DMS114 treated with DMSO at 0.1 percent for 48 hours (cell line): ENCODE results near the gene BIRC6.
"Not testable (repeated sequence)": the region's sequence is repeated elsewhere in the genome, so short reads cannot be mapped to it uniquely, and the experiment has no call there.

Experiments
- DNase-seq: peaks from one replicate; lab custom pipeline; 2025; ENCODE audit not compliant: unreplicated experiment; lab: John Stamatoyannopoulos, UW

BIRC6 gene

GRCh38 chr2:32356681-32357317 is at the start of gene BIRC6:
Gene BIRC6, plus strand, starts transcription at chr2:32357023. Its CDS starts 139 bp downstream, at chr2:32357162.
- peak; percentile 88 for DNase-seq

- DNase-seq = no peak
These were observed 46.2 kb upstream of the BIRC6 start for GRCh38 chr2:32310577-32310976.

- DNase-seq = no peak
These were observed 41.9 kb upstream of the BIRC6 start for GRCh38 chr2:32314886-32315285.

GRCh38 chr2:32328679-32329078 is 28.1 kb upstream of the BIRC6 start:
- DNase-seq = not testable (repeated sequence)

GRCh38 chr2:32329180-32329980 is 27.4 kb upstream of the BIRC6 start:
- DNase-seq = not testable (repeated sequence)

GRCh38 chr2:32330136-32330535 is 26.7 kb upstream of the BIRC6 start:
- no peak for DNase-seq

GRCh38 chr2:32342801-32343200 is 14.0 kb upstream of the BIRC6 start:
- no peak for DNase-seq

- not testable (repeated sequence) for DNase-seq
These were observed 6.0 kb upstream of the BIRC6 start for GRCh38 chr2:32350797-32351196.

GRCh38 chr2:32355976-32356680 is 695 bp upstream of the BIRC6 start:
- DNase-seq = peak; percentile 27

- DNase-seq = no peak
These were observed 691 bp downstream of the BIRC6 start for GRCh38 chr2:32357318-32358110.

- no peak for DNase-seq
These were observed 1.3 kb downstream of the BIRC6 start for GRCh38 chr2:32358111-32358482.

- DNase-seq = no peak
These were observed 3.6 kb downstream of the BIRC6 start for GRCh38 chr2:32360416-32360815.

GRCh38 chr2:32362997-32363396 is 6.2 kb downstream of the BIRC6 start:
- DNase-seq = not testable (repeated sequence)

- DNase-seq = no peak
These were observed 6.8 kb downstream of the BIRC6 start for GRCh38 chr2:32363597-32363996.

- DNase-seq = not testable (repeated sequence)
These were observed 7.5 kb downstream of the BIRC6 start for GRCh38 chr2:32364290-32364689.

- DNase-seq = not testable (repeated sequence)
These were observed 8.9 kb downstream of the BIRC6 start for GRCh38 chr2:32365679-32366078.

- DNase-seq = no peak
These were observed 9.8 kb downstream of the BIRC6 start for GRCh38 chr2:32366595-32366994.

GRCh38 chr2:32369222-32369621 is 12.4 kb downstream of the BIRC6 start:
- no peak for DNase-seq

GRCh38 chr2:32370942-32371341 is 14.1 kb downstream of the BIRC6 start:
- DNase-seq = not testable (repeated sequence)

GRCh38 chr2:32372519-32373182 is 15.8 kb downstream of the BIRC6 start:
- DNase-seq = no peak
